ENCODE measurements around the gene OR2H1. TPM values are rescaled to one million over a fixed set of nuclear protein-coding genes. Genes with fewer than 3 reads are reported as not detected.
A peak's percentile ranks its signal among the peaks of the same experiment; 100 is the strongest.

The OR2H1 gene
- total and polyA plus RNA-seq, 9 of the 15 experiments (the other 6 are each of a cell fraction or from before 2014, with no cell fraction given): not detected

DNA sequence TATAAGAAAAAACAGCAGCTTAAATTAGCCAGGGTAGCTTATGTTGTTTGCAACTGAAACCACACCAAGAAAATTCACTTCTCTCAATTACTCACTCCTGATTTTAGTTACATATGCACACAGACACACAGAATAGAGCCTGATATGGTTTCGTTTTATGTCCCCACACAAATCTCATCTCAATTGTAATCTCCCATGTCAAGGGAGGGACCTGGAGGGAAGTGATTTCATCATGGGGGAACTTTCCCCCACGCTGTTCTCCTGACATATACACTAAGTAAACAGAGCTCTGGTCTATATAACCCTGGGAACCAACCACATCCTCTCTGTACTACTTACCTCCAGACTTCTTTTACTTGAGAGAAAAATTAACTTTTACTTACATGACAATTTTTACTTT lies 32.4 kb upstream of the OR2H1 start:
- BruUV-seq (replicated peaks): no TSS peak
- WGBS (ENCODE audit: insufficient coverage, low coverage, missing lambda C conversion rate): 0% methylated on average over 2 of the region's 2 CpGs
- peak in 1 of 2 experiments; percentile 56; a peak in 1 of 4 replicates for TF ChIP-seq FOXA3 (CRISPR knock-in tag; conservative IDR thresholded peaks at IDR 0.05 in 1 of 2, IDR thresholded peaks at IDR 0.05 in 1 of 2)
- TF ChIP-seq MED1 (CRISPR knock-in tag; IDR thresholded peaks at IDR 0.05; ENCODE audit: borderline replicate concordance): no peak
- TF ChIP-seq MAFF (IDR thresholded peaks at IDR 0.05; ENCODE audit: low read length): no peak
- H3K9me1 ChIP-seq (ENCODE audit: control insufficient read depth, insufficient read depth, low read length): no peaks in the 10 kb centered on the region
- H3K9me3 ChIP-seq (replicated peaks; ENCODE audit: control insufficient read depth, insufficient read depth, low read depth, low read length): no peaks in the 10 kb centered on the region
- no peak for DNase-seq (ENCODE audit: extremely low read depth in 1 of 4, low spot score in 3 of 4)
- CTCF ChIA-PET (ENCODE audit: low intra/inter-chr PET ratio): interaction anchor here (1.6 kb wide), 1 partner anchor 165 kb away, joined by 4 read pairs; no protein-coding TSS in a partner anchor
- H3K4me1 ChIP-seq (replicated peaks in 1 of 2; ENCODE audit: control insufficient read depth in 2 of 2, insufficient read depth in 2 of 2, low read length in 2 of 2): no peaks in the 10 kb centered on the region
- no peak for FAIRE-seq
- no peak overlapping the region for H3K4me3 ChIP-seq
- H3K27ac ChIP-seq (ENCODE audit: extremely low read depth, low read depth, low read length): no peak overlapping the region
- H4K20me1 ChIP-seq (replicated peaks; ENCODE audit: control insufficient read depth, insufficient read depth, low read length): no peaks in the 10 kb centered on the region
- no peaks in the 10 kb centered on the region for H3K79me2 ChIP-seq (ENCODE audit: control insufficient read depth, insufficient read depth, low read length)
- H2AFZ ChIP-seq (ENCODE audit: low read depth, low read length): no peak overlapping the region
- in situ Hi-C loops (cut with MboI): no loop called here
- POLR2A ChIA-PET: interaction anchor here (1.4 kb wide), 1 partner anchor 11 kb away, joined by 4 read pairs; no protein-coding TSS in a partner anchor
- H3K36me3 ChIP-seq (ENCODE audit: control insufficient read depth, insufficient read depth, low read length): no peaks in the 10 kb centered on the region
- no peak overlapping the region for H3K9ac ChIP-seq (ENCODE audit: insufficient read depth in 1 of 2, low read depth in 2 of 2, low read length in 2 of 2)
- no peak for ATAC-seq
- H3K27me3 ChIP-seq (ENCODE audit: control insufficient read depth in 2 of 2, insufficient read depth in 2 of 2, low read length in 2 of 2): peaks cover 0 to 11% of the 10 kb centered on the region in 2 experiments; a peak in 3 of 5 replicates
- intact Hi-C loops (cut with micrococcal nuclease): no loop called here
- no peak overlapping the region for H3K4me2 ChIP-seq (ENCODE audit: insufficient read depth, low read length)

DNA sequence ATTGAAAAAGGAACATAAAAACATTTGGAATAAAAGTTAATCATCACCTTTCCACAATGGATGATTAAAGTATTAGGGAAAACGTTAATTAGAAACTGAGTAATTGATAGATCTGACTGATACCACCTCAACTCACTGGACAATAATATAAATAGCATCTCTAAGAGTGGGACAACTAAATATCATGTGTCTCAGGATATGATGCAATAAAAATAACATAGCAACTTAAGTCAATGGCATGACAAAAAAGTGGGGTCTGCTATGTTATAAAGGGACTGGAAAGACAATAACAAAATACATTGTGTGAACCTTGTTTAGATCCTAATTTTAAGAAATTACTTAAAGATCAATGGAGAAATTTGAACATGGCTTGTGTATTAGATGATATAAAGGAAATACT lies 31.9 kb upstream of the OR2H1 start:
- H3K4me3 ChIP-seq: no peak overlapping the region
- no peak overlapping the region for H2AFZ ChIP-seq (ENCODE audit: low read depth, low read length)
- no peak overlapping the region for H3K9ac ChIP-seq (ENCODE audit: insufficient read depth in 1 of 2, low read depth in 2 of 2, low read length in 2 of 2)
- ATAC-seq (no peak), DNase-seq (ENCODE audit: extremely low read depth in 1 of 4, low spot score in 3 of 4) (no peak), FAIRE-seq (no peak)
- H4K20me1 ChIP-seq (replicated peaks; ENCODE audit: control insufficient read depth, insufficient read depth, low read length): no peaks in the 10 kb centered on the region
- no peaks in the 10 kb centered on the region for H3K9me1 ChIP-seq (ENCODE audit: control insufficient read depth, insufficient read depth, low read length)
- no peaks in the 10 kb centered on the region for H3K36me3 ChIP-seq (ENCODE audit: control insufficient read depth, insufficient read depth, low read length)
- 0% methylated on average over 1 of the region's 1 CpG for WGBS (ENCODE audit: insufficient coverage, low coverage, missing lambda C conversion rate)
- no peaks in the 10 kb centered on the region for H3K79me2 ChIP-seq (ENCODE audit: control insufficient read depth, insufficient read depth, low read length)
- no peak overlapping the region for H3K27ac ChIP-seq (ENCODE audit: extremely low read depth, low read depth, low read length)
- H3K4me2 ChIP-seq (ENCODE audit: insufficient read depth, low read length): no peak overlapping the region
- no peaks in the 10 kb centered on the region for H3K9me3 ChIP-seq (replicated peaks; ENCODE audit: control insufficient read depth, insufficient read depth, low read depth, low read length)
- intact Hi-C loops (cut with micrococcal nuclease): no loop called here
- in situ Hi-C loops (cut with MboI): no loop called here
- no peaks in the 10 kb centered on the region for H3K4me1 ChIP-seq (replicated peaks in 1 of 2; ENCODE audit: control insufficient read depth in 2 of 2, insufficient read depth in 2 of 2, low read length in 2 of 2)
- peaks cover 0 to 12% of the 10 kb centered on the region in 2 experiments; a peak in 3 of 5 replicates for H3K27me3 ChIP-seq (ENCODE audit: control insufficient read depth in 2 of 2, insufficient read depth in 2 of 2, low read length in 2 of 2)
- BruUV-seq (replicated peaks): no TSS peak
- TF ChIP-seq CEBPG (CRISPR knock-in tag; IDR thresholded peaks at IDR 0.05) (no peak), CEBPG (tag; conservative IDR thresholded peaks at IDR 0.05 in 1 of 2, IDR thresholded peaks at IDR 0.05 in 1 of 2) (peak; percentile 43 to 82), ATF3 (IDR thresholded peaks at IDR 0.05) (peak; percentile 48; the same call in 1 of the 2 replicates), ATF3 (CRISPR knock-in tag; conservative IDR thresholded peaks at IDR 0.05) (no peak), ESRRB (CRISPR knock-in tag; IDR thresholded peaks at IDR 0.05; ENCODE audit: borderline replicate concordance) (no peak), CBFB (CRISPR knock-in tag; IDR thresholded peaks at IDR 0.05) (no peak), ZFX (CRISPR knock-in tag; IDR thresholded peaks at IDR 0.05) (no peak), RBFOX2 (IDR thresholded peaks at IDR 0.05; ENCODE audit: low read depth, low read length) (no peak)
- POLR2A ChIA-PET: interaction anchor here (1.4 kb wide), 1 partner anchor 10 kb away, joined by 4 read pairs; no protein-coding TSS in a partner anchor
- CTCF ChIA-PET (ENCODE audit: low intra/inter-chr PET ratio): interaction anchor here (1.6 kb wide), 1 partner anchor 165 kb away, joined by 4 read pairs; no protein-coding TSS in a partner anchor
